Kidney (tissue), 14 donors: ENCODE data around the gene PCDHB7. TPM values are rescaled to one million over a fixed set of nuclear protein-coding genes. Genes with fewer than 3 reads are reported as not detected.
"Not testable (repeated sequence)": the region's sequence is repeated elsewhere in the genome, so short reads cannot be mapped to it uniquely, and the experiment has no call there.

Experiments
- DNase-seq, 5 donors: peaks; one replicate each; pipeline ENCODE4 v3.0.0-alpha.2; 2013 to 2020
- FAIRE-seq: peaks from 2 replicates; lab custom pipeline; 2012; peaks lifted over from hg19 to GRCh38; lab: Jason Lieb, UNC
- H3K27ac ChIP-seq, 2 donors: one replicate each; pipeline ENCODE4 v1.7.0; 2013; ENCODE audit warnings: low read depth in 2 of 2, low read length in 2 of 2, inconsistent platforms in 1 of 2
- H3K27me3 ChIP-seq: one replicate; pipeline ENCODE4 v1.7.1; 2013; ENCODE audit warnings: low read length, inconsistent platforms; ENCODE audit not compliant: control insufficient read depth, insufficient read depth
- H3K36me3 ChIP-seq, 3 donors: one replicate each; pipeline versions ENCODE4 v1.7.0 to v1.7.1; 2013; ENCODE audit warnings: low read length in 3 of 3, control low read depth in 1 of 3, inconsistent platforms in 1 of 3; ENCODE audit not compliant: insufficient read depth in 3 of 3, control insufficient read depth in 2 of 3
- H3K4me1 ChIP-seq, 3 donors: one replicate each; pipeline versions ENCODE4 v1.7.0 to v1.7.1; 2013; ENCODE audit warnings: low read length in 3 of 3, inconsistent platforms in 1 of 3, low read depth in 1 of 3; ENCODE audit not compliant: control insufficient read depth in 2 of 3, insufficient read depth in 2 of 3
- H3K4me3 ChIP-seq, 3 donors: one replicate each; pipeline versions ENCODE4 v1.7.0 to v1.8.1; 2013; ENCODE audit warnings: low read length in 3 of 3, control low read depth in 1 of 3, inconsistent platforms in 1 of 3
- H3K9ac ChIP-seq, 3 donors: one replicate each; pipeline versions ENCODE4 v1.7.0 to v1.7.1; 2013; ENCODE audit warnings: low read length in 3 of 3, control low read depth in 1 of 3, inconsistent platforms in 1 of 3
- H3K9me3 ChIP-seq, 3 donors: one replicate each; pipeline versions ENCODE4 v1.7.0 to v1.7.1; 2013; ENCODE audit warnings: low read length in 3 of 3, control low read depth in 1 of 3, inconsistent platforms in 1 of 3; ENCODE audit not compliant: control insufficient read depth in 2 of 3, insufficient read depth in 1 of 3
- CTCF ChIP-seq: IDR thresholded peaks from 3 replicates; pipeline ENCODE4 v1.5.1; 2012; ENCODE audit warnings: mild to moderate bottlenecking, moderate library complexity, borderline replicate concordance; ENCODE audit not compliant: insufficient read depth; ENCODE audit errors: extremely low read depth
- intact Hi-C: fragments of 100-400 bp; cut with DNase I; formaldehyde crosslinking; loops from one replicate; pipeline ENCODE4 v1.11.1; 2022
- polyA plus RNA-seq: library from polyadenylated mRNA; stranded (reverse); fragments of 350-450 nt; fragmentation: Illumina TruSeq; extraction: RNeasy Lipid Tissue Mini Kit (QIAGEN cat#74804); gene quantifications from one replicate; pipeline ENCODE4 v1.2.3, GENCODE V29; 2014; ENCODE audit warnings: low read depth, low replicate concordance; ENCODE audit not compliant: insufficient read depth
- total RNA-seq: library from RNA; stranded (reverse); fragmentation: NEBNext Ultra II Directional; extraction: Animal tissue kit (Norgen Biotek cat#: 25700); gene quantifications from one replicate; pipeline ENCODE4 v1.2.1, GENCODE V29; 2021
- donor health status: control.
- donor health status: control.
- donor health status: control.
- donor health status: control.
- donor health status: control.
- donor health status: DM: yes; HTN: yes; CAD: no.
- donor health status: Normal renal cell carcinoma (clear cell type).

The PCDHB7 gene
- total and polyA plus RNA-seq, 2 donors from 2014 or later = 0.97 to 2.3 TPM

GRCh38 chr5:141192110-141192725 lies 19.8 kb downstream of the PCDHB7 start, which contains the start of gene PCDHB10:
Gene PCDHB10 (plus strand): TSS chr5:141192353. CDS start chr5:141192553, 200 bp downstream.
- no peak within 1 kb of the TSS for H3K27ac ChIP-seq
- no peak within 1 kb of the TSS for H3K9ac ChIP-seq
- no peaks in the 10 kb centered on the region for H3K27me3 ChIP-seq
- DNase-seq = peak in 4 of 5 donors; percentile 32 to 43 (median 34)
- FAIRE-seq = no peak
- TF ChIP-seq CTCF = peak; percentile 22
- H3K9me3 ChIP-seq = peaks cover 0 to 24% (median 5%) of the 10 kb centered on the region in 3 donors
- H3K36me3 ChIP-seq = no peaks in the 10 kb centered on the region
- intact Hi-C loops = no loop called here
- no peaks in the 10 kb centered on the region for H3K4me1 ChIP-seq
- peak within 1 kb of the TSS in 1 of 3 donors; percentile 36 for H3K4me3 ChIP-seq

DNA sequence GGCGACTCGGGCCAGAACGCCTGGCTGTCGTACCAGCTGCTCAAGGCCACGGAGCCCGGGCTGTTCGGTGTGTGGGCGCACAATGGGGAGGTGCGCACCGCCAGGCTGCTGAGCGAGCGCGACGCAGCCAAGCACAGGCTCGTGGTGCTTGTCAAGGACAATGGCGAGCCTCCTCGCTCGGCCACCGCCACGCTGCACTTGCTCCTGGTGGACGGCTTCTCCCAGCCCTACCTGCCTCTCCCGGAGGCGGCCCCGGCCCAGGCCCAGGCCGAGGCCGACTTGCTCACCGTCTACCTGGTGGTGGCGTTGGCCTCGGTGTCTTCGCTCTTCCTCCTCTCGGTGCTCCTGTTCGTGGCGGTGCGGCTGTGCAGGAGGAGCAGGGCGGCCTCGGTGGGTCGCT lies 21.9 kb downstream of the PCDHB7 start:
- H3K4me3 ChIP-seq, H3K36me3 ChIP-seq, H3K4me1 ChIP-seq, H3K27me3 ChIP-seq, H3K27ac ChIP-seq, DNase-seq, H3K9ac ChIP-seq, intact Hi-C loops, FAIRE-seq: not testable (repeated sequence)
- peaks cover 0 to 39% (median 12%) of the 10 kb centered on the region in 3 donors for H3K9me3 ChIP-seq

DNA sequence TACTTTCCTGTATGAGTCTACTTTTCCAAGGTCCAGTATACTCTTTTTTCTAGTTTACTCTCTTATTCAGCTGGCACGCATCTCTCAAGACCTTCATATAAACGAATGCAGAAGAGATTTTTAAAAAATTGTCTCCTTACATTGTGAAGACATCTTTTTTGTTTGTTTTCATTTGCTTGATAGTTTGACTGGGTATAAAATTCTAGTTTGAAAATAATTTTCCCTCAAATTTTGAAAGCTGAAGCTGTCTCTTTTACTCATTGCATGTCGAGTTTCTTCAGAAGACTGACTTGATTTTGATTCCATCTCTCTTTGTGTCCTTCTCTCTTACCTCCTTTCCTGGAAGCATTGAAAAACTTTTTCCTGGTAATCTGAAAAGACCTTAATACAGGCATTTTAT lies 23.9 kb downstream of the PCDHB7 start:
- Histone ChIP-seq H3K4me1 (no peaks in the 10 kb centered on the region), H3K27me3 (no peaks in the 10 kb centered on the region), H3K27ac (no peak overlapping the region), H3K36me3 (no peaks in the 10 kb centered on the region), H3K9ac (no peak overlapping the region), H3K4me3 (no peak overlapping the region), H3K9me3 (peaks cover 2 to 43% (median 12%) of the 10 kb centered on the region in 3 donors)
- FAIRE-seq (no peak), DNase-seq (no peak)
- TF ChIP-seq CTCF = no peak
- intact Hi-C loops = no loop called here

- peak; percentile 20 for TF ChIP-seq CTCF
- H3K27ac ChIP-seq = no peak within 1 kb of the TSS
- no peak for FAIRE-seq
These were observed 27.2 kb downstream of the PCDHB7 start, which contains the start of gene PCDHB11 for GRCh38 chr5:141199359-141200235. Gene PCDHB11 (plus strand): TSS chr5:141199627. CDS start chr5:141199775, 148 bp downstream.

GRCh38 chr5:141201126-141201525 lies 28.7 kb downstream of the PCDHB7 start:
- intact Hi-C loops, H3K27me3 ChIP-seq, H3K9ac ChIP-seq, H3K4me3 ChIP-seq, DNase-seq, FAIRE-seq, H3K36me3 ChIP-seq, H3K4me1 ChIP-seq, H3K27ac ChIP-seq: not testable (repeated sequence)
- H3K9me3 ChIP-seq = peaks cover 2 to 30% (median 7%) of the 10 kb centered on the region in 3 donors

More at GRCh38 chr5:141199359-141200235, 27.2 kb downstream of the PCDHB7 start, which contains the start of gene PCDHB11:
- H3K4me3 ChIP-seq = peak within 1 kb of the TSS; percentile 16 to 61 (median 51)
- intact Hi-C loops = no loop called here
- no peaks in the 10 kb centered on the region for H3K27me3 ChIP-seq
- no peaks in the 10 kb centered on the region for H3K36me3 ChIP-seq
- H3K4me1 ChIP-seq = no peaks in the 10 kb centered on the region
- H3K9ac ChIP-seq = no peak within 1 kb of the TSS
- DNase-seq = peak in 3 of 5 donors; percentile 32 to 45 (median 35)
- H3K9me3 ChIP-seq = peaks cover 2 to 32% (median 12%) of the 10 kb centered on the region in 3 donors
